ENCODE results near the gene TSHZ2.
A peak's percentile ranks its signal among the peaks of the same experiment; 100 is the strongest.
"Not testable (repeated sequence)": the region's sequence is repeated elsewhere in the genome, so short reads cannot be mapped to it uniquely, and the experiment has no call there.

Gene TSHZ2

GRCh38 chr20:53532654-53533312, 560.6 kb downstream of the TSHZ2 start:
- DNase-seq, result peak; percentile 35 to 63 (median 53)

- no peak for DNase-seq
Measured at GRCh38 chr20:53533500-53533899, 561.3 kb downstream of the TSHZ2 start.

GRCh38 chr20:53534037-53534436, 561.9 kb downstream of the TSHZ2 start:
- DNase-seq, result no peak

GRCh38 chr20:53535878-53536277, 563.7 kb downstream of the TSHZ2 start:
- DNase-seq, result no peak

- not testable (repeated sequence) for DNase-seq
Measured at GRCh38 chr20:53536382-53536781, 564.2 kb downstream of the TSHZ2 start.

- DNase-seq, result no peak
Measured at GRCh38 chr20:53539516-53539915, 567.4 kb downstream of the TSHZ2 start.
